ENCODE results near the gene SPTB.

Gene SPTB

DNA sequence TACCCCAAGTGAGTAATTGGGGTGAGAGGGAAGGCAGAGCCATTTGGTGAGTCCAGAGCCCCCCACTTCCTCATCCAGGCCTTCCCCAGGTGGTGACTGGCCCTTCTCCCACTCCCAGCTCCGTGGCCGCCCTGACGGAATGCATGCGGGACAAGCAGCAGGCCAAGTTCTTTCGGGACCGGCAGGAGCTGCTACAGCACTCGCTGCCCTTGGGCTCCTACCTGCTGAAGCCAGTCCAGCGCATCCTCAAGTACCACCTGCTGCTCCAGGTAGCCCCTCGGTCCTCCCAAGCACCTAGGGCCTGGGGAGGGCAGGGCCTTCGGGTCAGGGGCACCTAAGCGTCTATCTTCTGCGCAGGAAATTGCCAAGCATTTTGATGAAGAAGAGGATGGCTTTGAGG, 149.0 kb downstream of the SPTB start:
- no peak overlapping the region for H4K8ac ChIP-seq (ENCODE audit: low read depth, low read length)
- H3K79me1 ChIP-seq (ENCODE audit: low read depth, low read length) = peaks cover 42% of the 10 kb centered on the region
- H2BK15ac ChIP-seq (ENCODE audit: low read length) = no peak overlapping the region
- H3K27ac ChIP-seq (replicated peaks; ENCODE audit: low read length) = no peak overlapping the region
- H3K27me3 ChIP-seq (ENCODE audit: control insufficient read depth in 3 of 3, insufficient read depth in 3 of 3, low read depth in 1 of 3, low read length in 3 of 3) = no peaks in the 10 kb centered on the region
- H2AK5ac ChIP-seq (ENCODE audit: low read depth, low read length) = no peak overlapping the region
- peaks cover 62 to 66% of the 10 kb centered on the region in 2 donors for H3K36me3 ChIP-seq (replicated peaks in 1 of 2; ENCODE audit: control insufficient read depth in 2 of 2, insufficient read depth in 2 of 2, low read length in 2 of 2)
- H2AFZ ChIP-seq (ENCODE audit: low read length) = no peak overlapping the region
- DNase-seq (ENCODE audit: low spot score) = no peak
- H2BK12ac ChIP-seq (ENCODE audit: low read length) = no peak overlapping the region
- no peak overlapping the region for H3K4me3 ChIP-seq (ENCODE audit: low read length in 2 of 2)
- H3K4me1 ChIP-seq (ENCODE audit: control insufficient read depth in 2 of 2, insufficient read depth in 1 of 2, low read depth in 1 of 2, low read length in 2 of 2) = peaks cover 0 to 23% of the 10 kb centered on the region in 2 donors
- no peak overlapping the region for H3K4me2 ChIP-seq (ENCODE audit: insufficient read depth, low read length, poor library complexity, severe bottlenecking)
- no CpG with 5 or more reads among the region's 12 CpGs for WGBS, 2 donors (ENCODE audit: extremely low coverage in 2 of 2, insufficient read length in 2 of 2, insufficient replicate concordance in 1 of 2)
- no peak overlapping the region for H3K4ac ChIP-seq (ENCODE audit: low read length)
- no peak overlapping the region for H3K14ac ChIP-seq (ENCODE audit: low read length)
- H3K23ac ChIP-seq (ENCODE audit: low read depth, low read length, poor library complexity) = no peak overlapping the region
- H2BK120ac ChIP-seq (ENCODE audit: low read depth, low read length) = no peak overlapping the region
- no peak overlapping the region for H2BK5ac ChIP-seq (ENCODE audit: low read length)
- H3K18ac ChIP-seq (ENCODE audit: low read length) = no peak overlapping the region
- H4K91ac ChIP-seq (ENCODE audit: low read depth, low read length, poor library complexity) = no peak overlapping the region
- no peak overlapping the region for H3K9ac ChIP-seq (ENCODE audit: low read depth, low read length, poor library complexity)
- no peaks in the 10 kb centered on the region for H3K9me3 ChIP-seq (replicated peaks in 1 of 2; ENCODE audit: control insufficient read depth in 2 of 2, insufficient read depth in 1 of 2, low read depth in 1 of 2, low read length in 2 of 2)

DNA sequence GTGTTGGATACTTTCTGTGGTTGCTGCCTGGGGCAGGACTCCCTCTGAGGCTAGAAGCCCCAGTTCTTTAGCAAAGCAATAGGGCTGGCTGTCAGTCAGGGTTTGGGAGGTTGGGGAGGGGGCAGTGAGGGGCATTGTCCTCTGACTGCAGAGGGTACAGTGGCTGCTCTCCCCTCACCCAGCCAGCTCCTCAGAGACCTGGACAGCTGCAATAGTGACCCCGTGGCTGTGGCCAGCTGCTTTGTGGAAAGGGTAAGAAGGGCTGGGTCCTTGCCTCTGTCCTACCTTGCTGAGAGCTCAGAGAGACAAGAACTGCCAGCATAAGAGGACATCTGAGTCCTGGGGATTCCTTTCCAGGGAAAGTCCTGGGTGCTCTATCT, 149.7 kb downstream of the SPTB start:
- H3K27me3 ChIP-seq (ENCODE audit: control insufficient read depth in 3 of 3, insufficient read depth in 3 of 3, low read depth in 1 of 3, low read length in 3 of 3) = no peaks in the 10 kb centered on the region
- H3K4me1 ChIP-seq (ENCODE audit: control insufficient read depth in 2 of 2, insufficient read depth in 1 of 2, low read depth in 1 of 2, low read length in 2 of 2) = peaks cover 3 to 26% of the 10 kb centered on the region in 2 donors
- no peaks in the 10 kb centered on the region for H3K9me3 ChIP-seq (replicated peaks in 1 of 2; ENCODE audit: control insufficient read depth in 2 of 2, insufficient read depth in 1 of 2, low read depth in 1 of 2, low read length in 2 of 2)
- H3K4ac ChIP-seq (ENCODE audit: low read length) = no peak overlapping the region
- peaks cover 42% of the 10 kb centered on the region for H3K79me1 ChIP-seq (ENCODE audit: low read depth, low read length)
- no CpG with 5 or more reads among the region's 1 CpG for WGBS, 2 donors (ENCODE audit: extremely low coverage in 2 of 2, insufficient read length in 2 of 2, insufficient replicate concordance in 1 of 2)
- no peak overlapping the region for H2BK15ac ChIP-seq (ENCODE audit: low read length)
- no peak overlapping the region for H3K4me3 ChIP-seq (ENCODE audit: low read length in 2 of 2)
- H3K27ac ChIP-seq (replicated peaks; ENCODE audit: low read length) = no peak overlapping the region
- H2BK120ac ChIP-seq (ENCODE audit: low read depth, low read length) = no peak overlapping the region
- H2BK12ac ChIP-seq (ENCODE audit: low read length) = no peak overlapping the region
- no peak overlapping the region for H4K91ac ChIP-seq (ENCODE audit: low read depth, low read length, poor library complexity)
- H3K23ac ChIP-seq (ENCODE audit: low read depth, low read length, poor library complexity) = no peak overlapping the region
- no peak overlapping the region for H3K18ac ChIP-seq (ENCODE audit: low read length)
- no peak overlapping the region for H3K4me2 ChIP-seq (ENCODE audit: insufficient read depth, low read length, poor library complexity, severe bottlenecking)
- H4K8ac ChIP-seq (ENCODE audit: low read depth, low read length) = no peak overlapping the region
- no peak overlapping the region for H3K14ac ChIP-seq (ENCODE audit: low read length)
- no peak overlapping the region for H2AFZ ChIP-seq (ENCODE audit: low read length)
- H3K9ac ChIP-seq (ENCODE audit: low read depth, low read length, poor library complexity) = no peak overlapping the region
- H2AK5ac ChIP-seq (ENCODE audit: low read depth, low read length) = no peak overlapping the region
- H3K36me3 ChIP-seq (replicated peaks in 1 of 2; ENCODE audit: control insufficient read depth in 2 of 2, insufficient read depth in 2 of 2, low read length in 2 of 2) = peaks cover 62% of the 10 kb centered on the region in 2 donors
- DNase-seq (ENCODE audit: low spot score) = no peak
- H2BK5ac ChIP-seq (ENCODE audit: low read length) = no peak overlapping the region

DNA sequence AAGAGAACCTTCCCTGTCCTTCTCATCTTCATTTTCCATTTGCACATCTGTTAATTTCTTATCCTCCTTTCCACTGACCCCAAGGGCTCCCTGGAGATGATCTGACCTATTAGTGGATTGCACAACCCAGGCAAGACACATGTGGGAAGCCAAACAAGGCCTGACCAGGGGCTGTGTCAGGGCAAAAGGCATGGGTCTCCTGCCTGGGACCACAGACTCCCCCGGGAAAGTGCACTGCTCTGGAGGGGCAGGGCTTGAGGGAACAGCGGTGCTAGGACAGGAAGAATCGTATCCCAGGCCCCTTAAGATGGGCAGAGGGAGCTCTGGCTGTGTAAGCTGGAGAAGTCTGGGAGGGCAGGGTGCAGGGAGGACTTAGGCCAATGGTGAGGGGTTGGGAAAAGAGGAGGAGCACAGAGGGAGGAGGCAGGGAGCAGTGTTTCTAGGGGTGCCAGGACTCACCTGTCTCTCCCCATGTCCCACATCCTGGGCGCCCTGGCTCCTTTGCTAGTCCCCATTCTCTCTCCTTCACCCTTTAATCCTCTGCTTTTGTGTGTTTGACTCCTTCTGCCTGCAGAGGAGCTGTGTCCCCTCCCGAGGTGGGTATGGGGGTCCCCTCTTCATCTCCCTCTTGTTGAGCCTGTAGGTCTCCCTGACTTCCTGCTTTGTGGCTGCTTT, 150.2 kb downstream of the SPTB start:
- H3K4me3 ChIP-seq (ENCODE audit: low read length in 2 of 2) = no peak overlapping the region
- no peak overlapping the region for H3K27ac ChIP-seq (replicated peaks; ENCODE audit: low read length)
- H3K4me2 ChIP-seq (ENCODE audit: insufficient read depth, low read length, poor library complexity, severe bottlenecking) = no peak overlapping the region
- DNase-seq (ENCODE audit: low spot score) = no peak
- H3K23ac ChIP-seq (ENCODE audit: low read depth, low read length, poor library complexity) = no peak overlapping the region
- H2BK12ac ChIP-seq (ENCODE audit: low read length) = no peak overlapping the region
- H4K91ac ChIP-seq (ENCODE audit: low read depth, low read length, poor library complexity) = no peak overlapping the region
- H3K14ac ChIP-seq (ENCODE audit: low read length) = no peak overlapping the region
- no peak overlapping the region for H3K4ac ChIP-seq (ENCODE audit: low read length)
- peaks cover 40% of the 10 kb centered on the region for H3K79me1 ChIP-seq (ENCODE audit: low read depth, low read length)
- H2BK120ac ChIP-seq (ENCODE audit: low read depth, low read length) = no peak overlapping the region
- H3K9me3 ChIP-seq (replicated peaks in 1 of 2; ENCODE audit: control insufficient read depth in 2 of 2, insufficient read depth in 1 of 2, low read depth in 1 of 2, low read length in 2 of 2) = no peaks in the 10 kb centered on the region
- no peak overlapping the region for H2AK5ac ChIP-seq (ENCODE audit: low read depth, low read length)
- H3K4me1 ChIP-seq (ENCODE audit: control insufficient read depth in 2 of 2, insufficient read depth in 1 of 2, low read depth in 1 of 2, low read length in 2 of 2) = peaks cover 5 to 29% of the 10 kb centered on the region in 2 donors
- peak overlapping the region; percentile 22 for H3K9ac ChIP-seq (ENCODE audit: low read depth, low read length, poor library complexity)
- no peak overlapping the region for H2BK5ac ChIP-seq (ENCODE audit: low read length)
- H2AFZ ChIP-seq (ENCODE audit: low read length) = no peak overlapping the region
- H3K36me3 ChIP-seq (replicated peaks in 1 of 2; ENCODE audit: control insufficient read depth in 2 of 2, insufficient read depth in 2 of 2, low read length in 2 of 2) = peaks cover 60 to 62% of the 10 kb centered on the region in 2 donors
- WGBS, 2 donors (ENCODE audit: extremely low coverage in 2 of 2, insufficient read length in 2 of 2, insufficient replicate concordance in 1 of 2) = no CpG with 5 or more reads among the region's 5 CpGs
- H4K8ac ChIP-seq (ENCODE audit: low read depth, low read length) = no peak overlapping the region
- H3K27me3 ChIP-seq (ENCODE audit: control insufficient read depth in 3 of 3, insufficient read depth in 3 of 3, low read depth in 1 of 3, low read length in 3 of 3) = no peaks in the 10 kb centered on the region
- no peak overlapping the region for H2BK15ac ChIP-seq (ENCODE audit: low read length)
- peak overlapping the region; percentile 1 for H3K18ac ChIP-seq (ENCODE audit: low read length)

DNA sequence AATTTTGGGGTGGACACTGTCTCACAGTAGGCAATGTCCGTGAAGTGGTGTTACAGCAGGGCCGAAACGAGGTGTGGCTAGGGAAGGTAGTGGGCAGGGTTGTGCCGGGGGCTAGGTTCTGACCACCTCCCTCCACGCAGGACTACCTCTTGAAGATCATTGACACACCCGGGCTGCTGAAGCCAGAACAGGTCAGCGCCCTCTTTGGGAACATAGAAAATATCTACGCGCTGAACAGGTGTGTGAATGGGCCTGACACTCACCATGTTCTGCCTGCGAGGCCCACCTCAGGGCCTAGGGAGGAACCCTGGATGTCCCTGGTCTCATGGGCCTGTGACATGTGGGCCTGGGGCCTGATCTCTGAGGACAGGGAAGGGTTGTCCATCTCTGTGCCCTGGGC, 150.9 kb downstream of the SPTB start:
- Histone ChIP-seq H2BK5ac (ENCODE audit: low read length) (no peak overlapping the region), H3K27me3 (ENCODE audit: control insufficient read depth in 3 of 3, insufficient read depth in 3 of 3, low read depth in 1 of 3, low read length in 3 of 3) (no peaks in the 10 kb centered on the region), H3K9ac (ENCODE audit: low read depth, low read length, poor library complexity) (peak overlapping the region; percentile 22), H3K18ac (ENCODE audit: low read length) (peak overlapping the region; percentile 12), H2AK5ac (ENCODE audit: low read depth, low read length) (no peak overlapping the region), H2BK120ac (ENCODE audit: low read depth, low read length) (no peak overlapping the region), H3K9me3 (replicated peaks in 1 of 2; ENCODE audit: control insufficient read depth in 2 of 2, insufficient read depth in 1 of 2, low read depth in 1 of 2, low read length in 2 of 2) (no peaks in the 10 kb centered on the region), H3K4me3 (ENCODE audit: low read length in 2 of 2) (peak overlapping the region in 1 of 2 donors; percentile 29), H2BK15ac (ENCODE audit: low read length) (no peak overlapping the region), H3K4ac (ENCODE audit: low read length) (no peak overlapping the region), H2AFZ (ENCODE audit: low read length) (no peak overlapping the region), H2BK12ac (ENCODE audit: low read length) (no peak overlapping the region), H3K27ac (replicated peaks; ENCODE audit: low read length) (no peak overlapping the region), H3K79me1 (ENCODE audit: low read depth, low read length) (peaks cover 39% of the 10 kb centered on the region), H3K36me3 (replicated peaks in 1 of 2; ENCODE audit: control insufficient read depth in 2 of 2, insufficient read depth in 2 of 2, low read length in 2 of 2) (peaks cover 59 to 61% of the 10 kb centered on the region in 2 donors), H3K4me2 (ENCODE audit: insufficient read depth, low read length, poor library complexity, severe bottlenecking) (no peak overlapping the region), H4K91ac (ENCODE audit: low read depth, low read length, poor library complexity) (peak overlapping the region; percentile 32), H4K8ac (ENCODE audit: low read depth, low read length) (no peak overlapping the region), H3K4me1 (ENCODE audit: control insufficient read depth in 2 of 2, insufficient read depth in 1 of 2, low read depth in 1 of 2, low read length in 2 of 2) (peaks cover 5 to 35% of the 10 kb centered on the region in 2 donors), H3K23ac (ENCODE audit: low read depth, low read length, poor library complexity) (no peak overlapping the region), H3K14ac (ENCODE audit: low read length) (no peak overlapping the region)
- DNase-seq (ENCODE audit: low spot score) = no peak
- WGBS, 2 donors (ENCODE audit: extremely low coverage in 2 of 2, insufficient read length in 2 of 2, insufficient replicate concordance in 1 of 2) = no CpG with 5 or more reads among the region's 10 CpGs
